Liver (tissue), 9 donors: ENCODE data around the gene CTNNA2. TPM values are rescaled to one million over a fixed set of nuclear protein-coding genes. Genes with fewer than 3 reads are reported as not detected.

Experiments
- DNase-seq: peaks from one replicate; pipeline ENCODE4 v3.0.0-alpha.2; 2017; ENCODE audit warnings: low spot score
- H3K27ac ChIP-seq, 2 donors: one replicate each; pipeline ENCODE4 v1.7.0; 2013; ENCODE audit warnings: inconsistent platforms in 2 of 2, low read length in 2 of 2, control low read depth in 1 of 2, low read depth in 1 of 2, mild to moderate bottlenecking in 1 of 2
- H3K27me3 ChIP-seq, 4 donors: one replicate each; pipeline versions ENCODE4 v1.6.1 to v1.7.0; 2013; ENCODE audit warnings: low read length in 3 of 4, inconsistent platforms in 1 of 4, mild to moderate bottlenecking in 1 of 4, moderate library complexity in 1 of 4; ENCODE audit not compliant: control insufficient read depth in 4 of 4, insufficient read depth in 4 of 4
- H3K36me3 ChIP-seq, 4 donors: one replicate each; pipeline versions ENCODE4 v1.6.1 to v1.7.0; 2013; ENCODE audit warnings: low read length in 3 of 4, mild to moderate bottlenecking in 3 of 4, low read depth in 1 of 4, moderate library complexity in 1 of 4; ENCODE audit not compliant: control insufficient read depth in 4 of 4, insufficient read depth in 3 of 4
- H3K4me1 ChIP-seq, 4 donors: one replicate each; pipeline versions ENCODE4 v1.6.1 to v1.7.0; 2013; ENCODE audit warnings: low read length in 3 of 4, mild to moderate bottlenecking in 3 of 4, moderate library complexity in 1 of 4; ENCODE audit not compliant: control insufficient read depth in 4 of 4, insufficient read depth in 4 of 4
- H3K4me3 ChIP-seq, 3 donors: one replicate each; pipeline versions ENCODE4 v1.6.1 to v1.7.0; 2013; ENCODE audit warnings: low read length in 3 of 3, control low read depth in 1 of 3, low read depth in 1 of 3, mild to moderate bottlenecking in 1 of 3
- H3K9ac ChIP-seq, 2 donors: one replicate each; pipeline ENCODE4 v1.7.0; 2013; ENCODE audit warnings: low read length in 2 of 2, mild to moderate bottlenecking in 2 of 2, moderate library complexity in 2 of 2, control low read depth in 1 of 2, low read depth in 1 of 2
- H3K9me3 ChIP-seq, 4 donors: one replicate each; pipeline versions ENCODE4 v1.6.1 to v1.7.0; 2013; ENCODE audit warnings: low read length in 3 of 4; ENCODE audit not compliant: control insufficient read depth in 4 of 4
- CTCF ChIP-seq: fragments of 150-350 bp; IDR thresholded peaks from 2 replicates; pipeline ENCODE4 v1.5.1; 2017; ENCODE audit warnings: improper control_type of control experiment, low read depth, low read length; ENCODE audit not compliant: missing input control
- EGR1 ChIP-seq, 2 donors: IDR thresholded peaks; 2 replicates each; pipeline ENCODE4 v1.6.1; 2016 to 2018; ENCODE audit warnings: antibody characterized with exemption in 2 of 2, low read depth in 2 of 2
- FOXA1 ChIP-seq: IDR thresholded peaks from 2 replicates; pipeline ENCODE4 v1.6.1; 2016; ENCODE audit warnings: antibody characterized with exemption
- HNF4A ChIP-seq, 2 donors: conservative IDR thresholded peaks; 2 replicates each; pipeline ENCODE4 v1.6.1; 2016; ENCODE audit warnings: antibody characterized with exemption in 2 of 2, mild to moderate bottlenecking in 2 of 2
- HNF4G ChIP-seq: IDR thresholded peaks from 2 replicates; pipeline ENCODE4 v1.6.1; 2016; ENCODE audit warnings: antibody characterized with exemption
- JUND ChIP-seq, 2 donors: IDR thresholded peaks; 2 replicates each; pipeline ENCODE4 v1.6.1; 2016; ENCODE audit warnings: antibody characterized with exemption in 2 of 2
- MAX ChIP-seq: IDR thresholded peaks from 2 replicates; pipeline ENCODE4 v1.6.1; 2016; ENCODE audit warnings: antibody characterized with exemption
- NR2F2 ChIP-seq: IDR thresholded peaks from 2 replicates; pipeline ENCODE4 v1.6.1; 2016; ENCODE audit warnings: antibody characterized with exemption
- RAD21 ChIP-seq, 2 donors: IDR thresholded peaks; 2 replicates each; pipeline ENCODE4 v1.6.1; 2016; ENCODE audit warnings: antibody characterized with exemption in 2 of 2, mild to moderate bottlenecking in 2 of 2
- REST ChIP-seq: IDR thresholded peaks from 2 replicates; pipeline ENCODE4 v1.6.1; 2016; ENCODE audit warnings: antibody characterized with exemption, mild to moderate bottlenecking
- SP1 ChIP-seq: IDR thresholded peaks from 2 replicates; pipeline ENCODE4 v1.6.1; 2018; ENCODE audit warnings: antibody characterized with exemption, mild to moderate bottlenecking
- YY1 ChIP-seq: IDR thresholded peaks from 2 replicates; pipeline ENCODE4 v1.6.1; 2016; ENCODE audit warnings: antibody characterized with exemption, mild to moderate bottlenecking
- ZBTB33 ChIP-seq: IDR thresholded peaks from 2 replicates; pipeline ENCODE4 v1.6.1; 2016; ENCODE audit warnings: antibody characterized with exemption
- WGBS: extraction: QIAGEN DNeasy Blood & Tissue Kit; methylation state at CpG from one replicate; pipeline ENCODE4 v1.1.7; 2013; 5-methylcytosine and 5-hydroxymethylcytosine counted together
- polyA plus RNA-seq, 2 donors: library from polyadenylated mRNA; stranded (reverse) in 1 of 2; unstranded in 1 of 2; fragments of 200-250 nt in 1 of 2; fragments of >200 nt in 1 of 2; fragmentation: Nextera tagmentation in 1 of 2; extraction: Ambion mirVana in 1 of 2; gene quantifications; one replicate each; pipeline versions ENCODE4 v1.2.1 to v1.2.3, GENCODE V29; 2013 to 2015
- total RNA-seq, 2 donors: library from RNA; depleted of rRNA; stranded (reverse); fragments of >200 nt; gene quantifications; one replicate each; pipeline ENCODE4 v1.2.3, GENCODE V29; 2014
- donor health status: healthy.
- donor health status: healthy.
- donor health status: healthy.
- donor health status: healthy.
- donor health status: healthy.

Gene CTNNA2
- total and polyA plus RNA-seq, 4 donors: 0.05 TPM; not detected in 3

GRCh38 chr2:79619976-79620375, 107.1 kb downstream of the CTNNA2 start:
- no peak overlapping the region for H3K27ac ChIP-seq
- no peak overlapping the region for H3K9ac ChIP-seq
- H3K4me3 ChIP-seq: no peak overlapping the region
- H3K4me1 ChIP-seq: no peaks in the 10 kb centered on the region
- 91% methylated on average over 2 of the region's 2 CpGs for WGBS
- no peaks in the 10 kb centered on the region for H3K27me3 ChIP-seq
- DNase-seq: no peak
- TF ChIP-seq RAD21 (IDR thresholded peaks at IDR 0.05): no peak
- no peak for TF ChIP-seq NR2F2
- H3K36me3 ChIP-seq: no peaks in the 10 kb centered on the region
- H3K9me3 ChIP-seq: no peaks in the 10 kb centered on the region

GRCh38 chr2:79620679-79621078, 107.8 kb downstream of the CTNNA2 start:
- Histone ChIP-seq H3K27me3 (no peaks in the 10 kb centered on the region), H3K4me1 (no peaks in the 10 kb centered on the region), H3K9ac (no peak overlapping the region), H3K27ac (no peak overlapping the region), H3K36me3 (no peaks in the 10 kb centered on the region), H3K9me3 (no peaks in the 10 kb centered on the region), H3K4me3 (no peak overlapping the region)
- TF ChIP-seq REST: no peak
- TF ChIP-seq EGR1 (IDR thresholded peaks at IDR 0.05; ENCODE audit: low read depth in 2 of 2): no peak
- TF ChIP-seq FOXA1: no peak
- TF ChIP-seq MAX: no peak
- TF ChIP-seq YY1: no peak
- TF ChIP-seq RAD21 (IDR thresholded peaks at IDR 0.05): no peak
- TF ChIP-seq HNF4G: no peak
- no peak for TF ChIP-seq ZBTB33
- no peak for TF ChIP-seq HNF4A (conservative IDR thresholded peaks at IDR 0.05)
- no peak for TF ChIP-seq CTCF
- TF ChIP-seq JUND (IDR thresholded peaks at IDR 0.05): no peak
- TF ChIP-seq SP1: no peak
- WGBS: 50% methylated on average over 2 of the region's 2 CpGs
- no peak for DNase-seq
